Measurements from ENCODE around the gene HMMR.

Gene HMMR

DNA sequence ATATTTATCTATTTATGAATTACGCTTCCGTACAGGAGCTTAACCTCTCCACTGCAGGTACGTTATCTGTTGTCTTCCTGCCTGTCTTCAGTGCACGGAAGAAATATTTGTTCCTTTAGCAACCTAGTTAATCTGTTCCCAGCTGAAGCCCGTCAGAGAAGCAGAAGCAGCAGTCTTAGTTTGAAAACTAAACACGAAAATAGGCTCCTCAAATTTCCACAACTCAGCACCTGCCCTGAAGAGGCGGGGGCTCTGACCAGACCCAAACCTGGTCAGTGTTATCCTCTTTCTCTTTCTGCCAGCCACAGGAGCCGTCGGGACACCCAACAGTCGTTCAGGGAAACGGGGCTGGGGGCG lies 992 bp upstream of the HMMR start:
- no peak for DNase-seq (ENCODE audit: low spot score)

DNA sequence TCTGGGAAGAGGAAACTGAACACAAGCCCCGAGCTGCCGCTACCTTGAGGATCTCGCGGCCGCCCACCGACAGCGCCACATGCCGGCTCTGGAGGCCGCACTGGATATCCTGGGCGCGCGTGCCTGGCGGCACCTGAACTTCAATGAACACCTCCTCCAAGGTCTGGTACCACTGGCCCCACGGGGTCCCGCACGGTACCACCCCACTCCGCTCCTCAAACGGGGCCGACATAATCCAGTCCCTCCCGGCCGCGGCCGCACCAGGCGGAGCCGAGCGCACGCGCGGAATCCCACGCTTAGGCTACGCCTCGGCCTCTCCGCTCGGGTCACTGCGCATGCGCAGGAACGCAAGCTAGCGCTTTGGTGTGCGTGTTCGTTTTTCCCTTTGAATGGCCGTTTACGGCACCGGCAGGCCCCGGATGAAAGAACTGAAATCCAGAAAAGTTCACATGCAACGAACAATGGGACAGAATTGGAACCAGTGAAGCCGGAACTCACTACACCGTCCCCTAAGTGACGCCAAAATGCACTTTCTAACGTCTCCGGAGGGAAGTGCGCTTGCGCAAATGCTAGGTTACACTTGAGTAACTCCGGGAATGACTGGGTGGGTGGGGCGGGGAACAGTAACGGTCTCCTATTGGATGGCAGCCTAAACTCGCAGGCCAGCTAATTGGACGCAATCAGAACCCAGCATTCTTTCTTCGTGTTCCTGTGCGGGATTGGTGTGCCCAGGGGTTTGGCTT lies 442 bp upstream of the HMMR start, which contains the start of gene NUDCD2:
Gene NUDCD2, minus strand, starts transcription at position 284 of the 743 bp plus-strand sequence. Its CDS starts 52 bp downstream, at position 232.
- DNase-seq (ENCODE audit: low spot score): peak; percentile 96

DNA sequence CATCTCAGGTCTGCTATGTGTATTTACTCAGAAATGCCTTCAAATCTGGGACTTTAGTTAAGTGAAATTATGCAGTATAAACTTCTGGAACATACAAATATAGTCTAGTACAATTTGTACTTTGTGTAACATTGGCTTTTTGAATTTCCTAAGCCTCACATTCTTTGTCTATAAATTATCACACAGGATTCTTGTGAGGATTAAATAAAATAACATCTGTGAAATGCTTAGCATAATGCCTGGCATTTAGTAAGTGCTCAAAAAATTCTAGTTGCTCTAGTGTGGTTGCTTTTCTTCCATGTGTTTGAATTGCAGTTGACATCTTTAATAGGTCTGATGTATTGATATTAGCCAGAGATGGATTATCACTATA lies 2.6 kb downstream of the HMMR start:
- no peak for DNase-seq (ENCODE audit: low spot score)

GRCh38 chr5:163467682-163468081 lies 7.2 kb downstream of the HMMR start:
- DNase-seq (ENCODE audit: low spot score): no peak

- DNase-seq (ENCODE audit: low spot score): peak; percentile 27
Observed at GRCh38 chr5:163473635-163474243, 13.3 kb downstream of the HMMR start.

DNA sequence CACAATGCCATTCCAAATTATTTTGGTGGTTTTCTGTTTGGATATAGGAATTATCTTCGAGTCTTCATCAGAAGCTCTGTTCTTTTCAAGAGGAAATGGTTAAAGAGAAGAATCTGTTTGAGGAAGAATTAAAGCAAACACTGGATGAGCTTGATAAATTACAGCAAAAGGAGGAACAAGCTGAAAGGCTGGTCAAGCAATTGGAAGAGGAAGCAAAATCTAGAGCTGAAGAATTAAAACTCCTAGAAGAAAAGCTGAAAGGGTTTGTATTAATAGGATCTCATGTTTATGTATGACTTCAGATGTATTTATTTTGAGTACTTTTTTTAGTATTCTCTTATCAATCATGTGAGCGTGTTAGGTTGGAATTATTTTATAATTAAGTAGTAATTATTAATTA lies 15.0 kb downstream of the HMMR start:
- no peak for DNase-seq (ENCODE audit: low spot score)

- no peak for DNase-seq (ENCODE audit: low spot score)
Observed at GRCh38 chr5:163478126-163478981, 17.9 kb downstream of the HMMR start.

GRCh38 chr5:163478982-163479271 lies 18.5 kb downstream of the HMMR start:
- DNase-seq (ENCODE audit: low spot score): no peak

GRCh38 chr5:163489055-163489744 lies 28.8 kb downstream of the HMMR start:
- peak; percentile 24 for DNase-seq (ENCODE audit: low spot score)

- DNase-seq (ENCODE audit: low spot score): no peak
Observed at GRCh38 chr5:163489745-163490075, 29.3 kb downstream of the HMMR start.

- no peak for DNase-seq (ENCODE audit: low spot score)
Observed at GRCh38 chr5:163496286-163496685, 35.9 kb downstream of the HMMR start.

GRCh38 chr5:163497315-163497714 lies 36.9 kb downstream of the HMMR start:
- no peak for DNase-seq (ENCODE audit: low spot score)

GRCh38 chr5:163498886-163499285 lies 38.5 kb downstream of the HMMR start:
- no peak for DNase-seq (ENCODE audit: low spot score)

DNA sequence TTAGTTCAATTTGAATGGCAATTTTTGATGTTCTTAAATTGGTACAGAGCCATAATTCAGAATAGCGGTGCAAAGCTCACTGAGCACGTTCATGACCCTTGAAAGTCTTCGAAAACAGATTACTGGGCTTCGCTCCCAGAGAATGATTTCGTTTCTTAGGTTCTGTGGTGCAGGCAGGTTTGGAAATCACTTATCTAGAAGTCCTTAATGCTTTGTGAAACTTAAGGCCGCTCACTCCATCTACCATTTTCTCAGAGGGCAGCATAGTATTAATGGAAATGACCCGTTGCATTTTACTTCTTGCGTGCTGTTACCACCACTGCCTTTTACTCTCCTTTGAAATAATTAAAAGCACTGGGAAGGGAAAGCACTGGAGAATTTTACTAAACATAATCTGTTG lies 42.1 kb downstream of the HMMR start:
- no peak for DNase-seq (ENCODE audit: low spot score)

- peak; percentile 49 for DNase-seq (ENCODE audit: low spot score)
Observed at GRCh38 chr5:163503106-163504078, 43.0 kb downstream of the HMMR start.

- peak; percentile 39 for DNase-seq (ENCODE audit: low spot score)
Observed at GRCh38 chr5:163504079-163504931, 43.9 kb downstream of the HMMR start.

- no peak for DNase-seq (ENCODE audit: low spot score)
Observed at GRCh38 chr5:163505049-163505367, 44.6 kb downstream of the HMMR start.

- peak; percentile 95 for DNase-seq (ENCODE audit: low spot score)
Observed at GRCh38 chr5:163505368-163506094, 45.1 kb downstream of the HMMR start, which contains the start of gene MAT2B. MAT2B (plus strand) TSS chr5:163505619; CDS start chr5:163505687, 68 bp downstream.

DNA sequence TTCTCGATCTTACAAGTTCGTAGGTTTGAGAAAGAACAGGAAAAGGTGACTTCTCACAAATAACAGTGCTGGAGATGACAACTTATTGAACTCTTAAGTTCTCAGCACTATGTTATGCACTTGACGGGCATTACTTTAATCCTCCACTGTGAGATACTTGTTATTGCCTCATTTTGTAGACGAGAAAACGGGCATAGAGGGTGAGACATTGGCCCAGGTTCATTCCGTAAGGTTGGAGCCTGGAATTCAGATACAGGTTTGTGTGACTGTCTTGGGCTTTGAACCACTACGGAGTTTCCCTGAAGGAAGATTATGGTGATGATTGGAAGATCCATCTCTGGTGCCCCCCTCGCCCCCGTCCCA lies 45.6 kb downstream of the HMMR start:
- DNase-seq (ENCODE audit: low spot score): no peak

DNA sequence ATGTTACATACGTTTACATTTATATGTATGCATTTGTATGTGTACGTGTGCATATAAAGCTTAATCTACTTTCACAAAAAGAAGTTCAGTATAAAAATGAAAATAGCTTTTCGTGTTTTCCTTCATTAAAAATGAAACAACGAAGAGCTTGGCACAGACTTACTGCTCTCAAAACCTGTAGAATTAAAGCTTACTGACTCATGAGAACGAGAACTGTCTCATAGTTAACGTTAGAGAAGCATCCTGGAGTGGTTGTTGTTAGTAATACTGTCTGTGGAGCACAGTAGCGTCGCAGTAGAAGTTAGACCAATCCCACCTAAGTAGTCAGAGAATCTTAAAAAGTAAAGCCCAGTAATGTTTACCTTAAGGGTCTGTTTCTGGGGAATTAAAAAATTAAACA lies 46.3 kb downstream of the HMMR start:
- DNase-seq (ENCODE audit: low spot score): peak; percentile 59
